Gastrocnemius medialis (tissue), 4 donors: ENCODE results near the gene TP73. TPM values are rescaled to one million over a fixed set of nuclear protein-coding genes. Genes with fewer than 3 reads are reported as not detected.

Source experiments
- ATAC-seq, 2 donors: fragments of 150-250 bp; one replicate each; pipeline ENCODE4 v1.9.1; 2016
- DNase-seq, 2 donors: peaks; one replicate each; pipeline ENCODE4 v3.0.0-alpha.2; 2019
- H3K27ac ChIP-seq, 4 donors: fragments of 200-600 bp; sonication (generic); 1 replicate in 1 of 4; 2 replicates in 3 of 4; pipeline ENCODE4 v1.5.1; 2016 to 2018; ENCODE audit warnings: mild to moderate bottlenecking in 2 of 4, moderate library complexity in 1 of 4
- H3K27me3 ChIP-seq, 3 donors: fragments of 200-600 bp; sonication (generic) in 2 of 3; 1 replicate in 1 of 3; 2 replicates in 2 of 3; pipeline versions ENCODE4 v1.5.1 to v1.6.0; 2016 to 2019; ENCODE audit warnings: mild to moderate bottlenecking in 1 of 3, moderate library complexity in 1 of 3
- H3K36me3 ChIP-seq, 2 donors: fragments of 200-600 bp; sonication (generic) in 1 of 2; one replicate each; pipeline ENCODE4 v1.5.1; 2017 to 2018
- H3K4me1 ChIP-seq, 2 donors: fragments of 200-600 bp; sonication (generic) in 1 of 2; one replicate each; pipeline ENCODE4 v1.5.1; 2016 to 2017; ENCODE audit warnings: mild to moderate bottlenecking in 2 of 2
- H3K4me3 ChIP-seq, 4 donors: fragments of 200-600 bp; sonication (generic) in 3 of 4; 1 replicate in 1 of 4; 2 replicates in 3 of 4; pipeline ENCODE4 v1.5.1; 2016 to 2019; ENCODE audit warnings: mild to moderate bottlenecking in 2 of 4
- H3K9me3 ChIP-seq, 3 donors: fragments of 200-600 bp; sonication (generic) in 2 of 3; 1 replicate in 1 of 3; 2 replicates in 2 of 3; pipeline ENCODE4 v1.5.1; 2016 to 2019
- POLR2A ChIP-seq, 2 donors: fragments of 450-650 bp; IDR thresholded peaks; one replicate each; pipeline ENCODE4 v1.6.1; 2017; ENCODE audit warnings: antibody characterized with exemption in 2 of 2, mild to moderate bottlenecking in 2 of 2, moderate library complexity in 2 of 2
- in situ Hi-C, 4 donors: fragments of 200-750 bp; cut with MboI; loops; one replicate each; pipeline versions ENCODE4 v1.15.0 to v1.8.0; 2017; ENCODE audit warnings: low sequenced_read_pairs in 4 of 4
- intact Hi-C: fragments of 100-400 bp; cut with DNase I; formaldehyde crosslinking; loops from one replicate; pipeline ENCODE4 v1.15.1; 2023; ENCODE audit warnings: low total_unique reads
- total RNA-seq, 4 donors: library from RNA; depleted of rRNA; stranded (reverse); fragments of >200 nt; gene quantifications; one replicate each; pipeline versions ENCODE4 v1.1.0 to v1.2.3, GENCODE V29; 2016
- TF ChIP-seq, protein P1 (sequence below), 5 experiments: fragments of 450-650 bp in 3 of 5; fragments of 200-600 bp in 2 of 5; sonication (generic) in 2 of 5; IDR thresholded peaks in 4 of 5; conservative IDR thresholded peaks in 1 of 5; 1 replicate in 4 of 5; 2 replicates in 1 of 5; pipeline ENCODE4 v1.5.1; 2016 to 2019; ENCODE audit warnings: antibody characterized with exemption in 5 of 5, mild to moderate bottlenecking in 3 of 5, moderate library complexity in 3 of 5

TP73 gene
- total RNA-seq, 4 donors from 2014 or later, result 0.07 TPM; not detected in 3

DNA sequence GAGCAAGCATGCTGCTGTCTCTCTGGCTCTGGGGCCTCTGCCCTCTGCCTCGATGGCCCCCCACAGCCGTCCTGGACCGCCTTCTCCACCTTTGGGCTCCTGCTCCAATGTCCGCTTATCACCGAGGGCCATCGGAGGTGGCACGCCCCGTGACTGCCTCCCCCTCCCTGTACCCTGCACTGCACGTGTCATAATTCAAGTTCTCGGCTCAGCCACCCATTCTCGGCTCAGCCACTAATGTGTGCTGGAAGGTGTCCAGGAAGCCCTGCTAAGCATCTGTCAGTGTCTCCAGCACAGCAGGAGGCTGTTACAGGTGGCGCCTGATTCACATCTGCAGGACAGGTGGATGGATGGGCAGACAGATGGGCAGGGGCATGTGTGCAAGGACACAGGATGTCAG lies 45.5 kb downstream of the TP73 start:
- peaks cover 0 to 10% (median 0%) of the 10 kb centered on the region in 3 donors for H3K27me3 ChIP-seq
- intact Hi-C loops, result no loop called here

GRCh38 chr1:3698660-3699408 lies 46.5 kb downstream of the TP73 start:
- no peak for ATAC-seq
- DNase-seq, result no peak
- Histone ChIP-seq H3K4me1 (no peaks in the 10 kb centered on the region), H3K27ac (no peak overlapping the region), H3K27me3 (peaks cover 0 to 10% (median 0%) of the 10 kb centered on the region in 3 donors), H3K36me3 (no peaks in the 10 kb centered on the region), H3K9me3 (no peaks in the 10 kb centered on the region), H3K4me3 (no peak overlapping the region)
- TF ChIP-seq, protein P1, sequence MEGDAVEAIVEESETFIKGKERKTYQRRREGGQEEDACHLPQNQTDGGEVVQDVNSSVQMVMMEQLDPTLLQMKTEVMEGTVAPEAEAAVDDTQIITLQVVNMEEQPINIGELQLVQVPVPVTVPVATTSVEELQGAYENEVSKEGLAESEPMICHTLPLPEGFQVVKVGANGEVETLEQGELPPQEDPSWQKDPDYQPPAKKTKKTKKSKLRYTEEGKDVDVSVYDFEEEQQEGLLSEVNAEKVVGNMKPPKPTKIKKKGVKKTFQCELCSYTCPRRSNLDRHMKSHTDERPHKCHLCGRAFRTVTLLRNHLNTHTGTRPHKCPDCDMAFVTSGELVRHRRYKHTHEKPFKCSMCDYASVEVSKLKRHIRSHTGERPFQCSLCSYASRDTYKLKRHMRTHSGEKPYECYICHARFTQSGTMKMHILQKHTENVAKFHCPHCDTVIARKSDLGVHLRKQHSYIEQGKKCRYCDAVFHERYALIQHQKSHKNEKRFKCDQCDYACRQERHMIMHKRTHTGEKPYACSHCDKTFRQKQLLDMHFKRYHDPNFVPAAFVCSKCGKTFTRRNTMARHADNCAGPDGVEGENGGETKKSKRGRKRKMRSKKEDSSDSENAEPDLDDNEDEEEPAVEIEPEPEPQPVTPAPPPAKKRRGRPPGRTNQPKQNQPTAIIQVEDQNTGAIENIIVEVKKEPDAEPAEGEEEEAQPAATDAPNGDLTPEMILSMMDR (IDR thresholded peaks at IDR 0.05 in 4 of 5, conservative IDR thresholded peaks at IDR 0.05 in 1 of 5), result no peak
- TF ChIP-seq POLR2A (IDR thresholded peaks at IDR 0.05), result no peak
- in situ Hi-C loops, result no loop called here
- intact Hi-C loops, result no loop called here

More for the DNA sequence above, 45.5 kb downstream of the TP73 start:
- Histone ChIP-seq H3K4me3 (no peak overlapping the region), H3K36me3 (no peaks in the 10 kb centered on the region), H3K4me1 (no peaks in the 10 kb centered on the region), H3K27ac (no peak overlapping the region), H3K9me3 (no peaks in the 10 kb centered on the region)
- in situ Hi-C loops, result no loop called here
- no peak for TF ChIP-seq POLR2A (IDR thresholded peaks at IDR 0.05)
- TF ChIP-seq, protein P1 (IDR thresholded peaks at IDR 0.05 in 4 of 5, conservative IDR thresholded peaks at IDR 0.05 in 1 of 5), result no peak
- ATAC-seq (no peak), DNase-seq (no peak)

GRCh38 chr1:3699596-3699995 lies 47.3 kb downstream of the TP73 start:
- H3K27me3 ChIP-seq, result peaks cover 0 to 10% (median 0%) of the 10 kb centered on the region in 3 donors
- no peak for ATAC-seq
- intact Hi-C loops, result no loop called here

DNA sequence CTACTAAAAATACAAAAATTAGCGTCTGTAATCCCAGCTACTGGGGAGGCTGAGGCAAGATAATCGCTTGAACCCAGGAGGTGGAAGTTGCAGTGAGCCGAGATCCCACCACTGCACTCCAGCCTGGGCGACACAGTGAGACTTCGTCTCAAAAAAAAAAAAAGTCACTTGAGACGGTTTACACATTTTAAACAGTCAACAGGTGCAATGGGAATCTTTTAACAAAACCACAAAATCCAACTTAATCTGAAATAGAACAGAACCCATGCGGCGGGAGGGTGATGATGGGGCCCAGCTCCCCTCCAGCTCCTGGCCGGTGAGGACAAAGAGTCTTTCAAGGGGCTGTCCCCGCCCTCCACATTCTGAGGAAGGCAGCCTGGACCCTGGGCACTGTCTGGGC lies 48.3 kb downstream of the TP73 start:
- no peak for ATAC-seq
- no peak overlapping the region for H3K27ac ChIP-seq
- no peak for DNase-seq
- H3K27me3 ChIP-seq, result peaks cover 0 to 7% (median 0%) of the 10 kb centered on the region in 3 donors
- H3K36me3 ChIP-seq, result no peaks in the 10 kb centered on the region
- TF ChIP-seq POLR2A (IDR thresholded peaks at IDR 0.05), result no peak
- TF ChIP-seq, protein P1 (IDR thresholded peaks at IDR 0.05 in 4 of 5, conservative IDR thresholded peaks at IDR 0.05 in 1 of 5), result no peak
- intact Hi-C loops (no loop called here), in situ Hi-C loops (loop anchor here in 1 of 4 donors (25.0 kb wide), 1 partner anchor 112 kb away; no protein-coding TSS in a partner anchor)
- H3K9me3 ChIP-seq, result no peaks in the 10 kb centered on the region
- no peaks in the 10 kb centered on the region for H3K4me1 ChIP-seq
- no peak overlapping the region for H3K4me3 ChIP-seq

More at GRCh38 chr1:3699596-3699995, 47.3 kb downstream of the TP73 start:
- no peak for TF ChIP-seq POLR2A (IDR thresholded peaks at IDR 0.05)
- TF ChIP-seq, protein P1 (IDR thresholded peaks at IDR 0.05 in 4 of 5, conservative IDR thresholded peaks at IDR 0.05 in 1 of 5), result no peak
- no peaks in the 10 kb centered on the region for H3K36me3 ChIP-seq
- no peak for DNase-seq
- H3K4me3 ChIP-seq, result no peak overlapping the region
- H3K4me1 ChIP-seq, result no peaks in the 10 kb centered on the region
- in situ Hi-C loops, result no loop called here
- H3K9me3 ChIP-seq, result no peaks in the 10 kb centered on the region
- H3K27ac ChIP-seq, result no peak overlapping the region
